CD4-positive, CD25-positive, alpha-beta regulatory T cell (primary cell): ENCODE results near the gene TMEM132A. TPM values are rescaled to one million over a fixed set of nuclear protein-coding genes. Genes with fewer than 3 reads are reported as not detected.

Experiments
- ATAC-seq, 2 donors: fragments of 150-1000 bp; cut with Tn5 transposase; one replicate each; pipeline ENCODE4 v1.10.0; 2021; ENCODE audit warnings: low read depth in 2 of 2, moderate number of reproducible peaks in 2 of 2, moderate library complexity in 1 of 2
- DNase-seq, 3 donors: peaks; one replicate each; pipeline versions ENCODE4 v3.0.0 to v3.0.0-alpha.2; 2012 to 2022; ENCODE audit warnings: mixed read lengths in 1 of 3
- H3K27ac ChIP-seq: one replicate; pipeline ENCODE4 v1.7.0; 2013; ENCODE audit warnings: mild to moderate bottlenecking, low read length; ENCODE audit not compliant: insufficient read depth, poor library complexity, severe bottlenecking
- H3K27me3 ChIP-seq: one replicate; pipeline ENCODE4 v1.7.0; 2013; ENCODE audit warnings: low read length; ENCODE audit not compliant: control insufficient read depth, insufficient read depth
- H3K36me3 ChIP-seq: one replicate; pipeline ENCODE4 v1.7.0; 2013; ENCODE audit warnings: mild to moderate bottlenecking, low read length, moderate library complexity; ENCODE audit not compliant: control insufficient read depth, insufficient read depth
- H3K4me1 ChIP-seq: 2 replicates; pipeline ENCODE4 v1.7.0; 2013; ENCODE audit warnings: mild to moderate bottlenecking, low read length; ENCODE audit not compliant: insufficient read depth, control insufficient read depth, poor library complexity, severe bottlenecking
- H3K4me3 ChIP-seq: one replicate; pipeline ENCODE4 v1.7.0; 2013; ENCODE audit warnings: low read depth, mild to moderate bottlenecking, low read length, moderate library complexity
- H3K9me3 ChIP-seq, 2 experiments: 1 replicate in 1 of 2; 2 replicates in 1 of 2; pipeline ENCODE4 v1.7.0; 2013; ENCODE audit warnings: low read length in 2 of 2, mild to moderate bottlenecking in 1 of 2, moderate library complexity in 1 of 2; ENCODE audit not compliant: control insufficient read depth in 2 of 2
- H3K27ac Mint-ChIP-seq, 3 donors: one replicate each; pipeline ENCODE4 v1.8.0; 2020 to 2022; ENCODE audit warnings: mild to moderate bottlenecking in 3 of 3, mixed read lengths in 3 of 3, moderate library complexity in 2 of 3
- H3K27me3 Mint-ChIP-seq: one replicate; pipeline ENCODE4 v1.8.0; 2022; ENCODE audit warnings: mild to moderate bottlenecking, mixed read lengths
- H3K36me3 Mint-ChIP-seq: one replicate; pipeline ENCODE4 v1.8.0; 2020; ENCODE audit warnings: mixed read lengths
- H3K4me1 Mint-ChIP-seq, 4 donors: one replicate each; pipeline ENCODE4 v1.8.0; 2020 to 2022; ENCODE audit warnings: mixed read lengths in 4 of 4, mild to moderate bottlenecking in 1 of 4
- H3K4me3 Mint-ChIP-seq, 4 donors: one replicate each; pipeline ENCODE4 v1.8.0; 2020 to 2022; ENCODE audit warnings: mild to moderate bottlenecking in 4 of 4, mixed read lengths in 4 of 4, moderate library complexity in 3 of 4
- H3K9me3 Mint-ChIP-seq, 7 donors: one replicate each; pipeline ENCODE4 v1.8.0; 2020 to 2022; ENCODE audit warnings: mixed read lengths in 7 of 7, mild to moderate bottlenecking in 3 of 7, moderate library complexity in 2 of 7
- polyA plus RNA-seq, 4 donors: library from polyadenylated mRNA; unstranded; fragments of 300-500 nt; fragmentation: Illumina TruSeq; gene quantifications; one replicate each; pipeline ENCODE4 v1.2.3, GENCODE V29; 2021
- total RNA-seq: library from RNA; stranded (reverse); gene quantifications from one replicate; pipeline ENCODE4 v1.2.3, GENCODE V29; 2022

TMEM132A gene
- total and polyA plus RNA-seq, 5 donors from 2014 or later: not detected

- peaks cover 52% of the 10 kb centered on the region for H3K36me3 Mint-ChIP-seq
- H3K4me3 Mint-ChIP-seq: no peak overlapping the region
- Histone ChIP-seq H3K4me1 (no peaks in the 10 kb centered on the region), H3K27me3 (no peaks in the 10 kb centered on the region), H3K36me3 (peaks cover 21% of the 10 kb centered on the region), H3K4me3 (no peak overlapping the region), H3K9me3 (no peaks in the 10 kb centered on the region), H3K27ac (no peak overlapping the region)
- DNase-seq (no peak), ATAC-seq (no peak)
- no peaks in the 10 kb centered on the region for H3K9me3 Mint-ChIP-seq
- H3K4me1 Mint-ChIP-seq: peaks cover 0 to 11% (median 5%) of the 10 kb centered on the region in 4 donors
- H3K27ac Mint-ChIP-seq: peak overlapping the region in 2 of 3 donors; percentile 78 to 79
- H3K27me3 Mint-ChIP-seq: no peaks in the 10 kb centered on the region
Measured at GRCh38 chr11:60880643-60881282, 43.5 kb upstream of the TMEM132A start.

GRCh38 chr11:60887556-60887955 lies 36.7 kb upstream of the TMEM132A start:
- H3K4me3 Mint-ChIP-seq: no peak overlapping the region
- H3K4me1 ChIP-seq: no peaks in the 10 kb centered on the region
- ATAC-seq: peak in 1 of 2 donors; percentile 52
- no peaks in the 10 kb centered on the region for H3K27me3 ChIP-seq
- H3K9me3 Mint-ChIP-seq: no peaks in the 10 kb centered on the region
- H3K9me3 ChIP-seq: no peaks in the 10 kb centered on the region
- no peak overlapping the region for H3K27ac ChIP-seq
- no peaks in the 10 kb centered on the region for H3K27me3 Mint-ChIP-seq
- H3K4me1 Mint-ChIP-seq: peaks cover 0 to 11% (median 9%) of the 10 kb centered on the region in 4 donors
- H3K36me3 Mint-ChIP-seq: peaks cover 45% of the 10 kb centered on the region
- H3K4me3 ChIP-seq: no peak overlapping the region
- DNase-seq: peak in 1 of 3 donors; percentile 66
- peaks cover 21% of the 10 kb centered on the region for H3K36me3 ChIP-seq
- peak overlapping the region in 2 of 3 donors; percentile 23 to 53 for H3K27ac Mint-ChIP-seq

GRCh38 chr11:60889869-60890311 lies 34.4 kb upstream of the TMEM132A start:
- no peak for DNase-seq
- Histone ChIP-seq H3K36me3 (peaks cover 41% of the 10 kb centered on the region), H3K4me1 (no peaks in the 10 kb centered on the region), H3K27me3 (no peaks in the 10 kb centered on the region), H3K4me3 (no peak overlapping the region), H3K27ac (no peak overlapping the region), H3K9me3 (no peaks in the 10 kb centered on the region)
- H3K27ac Mint-ChIP-seq: peak overlapping the region in 1 of 3 donors; percentile 43
- H3K36me3 Mint-ChIP-seq: peaks cover 36% of the 10 kb centered on the region
- no peaks in the 10 kb centered on the region for H3K27me3 Mint-ChIP-seq
- H3K4me1 Mint-ChIP-seq: peaks cover 0 to 11% (median 6%) of the 10 kb centered on the region in 4 donors
- no peak for ATAC-seq
- H3K9me3 Mint-ChIP-seq: no peaks in the 10 kb centered on the region
- no peak overlapping the region for H3K4me3 Mint-ChIP-seq

GRCh38 chr11:60890696-60891095 lies 33.6 kb upstream of the TMEM132A start:
- H3K27me3 ChIP-seq: no peaks in the 10 kb centered on the region
- Mint-ChIP-seq H3K4me1 (peaks cover 0 to 13% (median 4%) of the 10 kb centered on the region in 4 donors), H3K36me3 (peaks cover 38% of the 10 kb centered on the region), H3K4me3 (no peak overlapping the region), H3K9me3 (no peaks in the 10 kb centered on the region), H3K27me3 (no peaks in the 10 kb centered on the region), H3K27ac (no peak overlapping the region)
- no peaks in the 10 kb centered on the region for H3K9me3 ChIP-seq
- H3K27ac ChIP-seq: no peak overlapping the region
- DNase-seq (no peak), ATAC-seq (no peak)
- H3K36me3 ChIP-seq: peaks cover 49% of the 10 kb centered on the region
- no peak overlapping the region for H3K4me3 ChIP-seq
- H3K4me1 ChIP-seq: no peaks in the 10 kb centered on the region

- Histone ChIP-seq H3K27me3 (no peaks in the 10 kb centered on the region), H3K27ac (no peak overlapping the region), H3K4me3 (no peak overlapping the region), H3K4me1 (no peaks in the 10 kb centered on the region), H3K36me3 (peaks cover 54% of the 10 kb centered on the region), H3K9me3 (no peaks in the 10 kb centered on the region)
- no peak overlapping the region for H3K4me3 Mint-ChIP-seq
- H3K36me3 Mint-ChIP-seq: peaks cover 42% of the 10 kb centered on the region
- H3K9me3 Mint-ChIP-seq: no peaks in the 10 kb centered on the region
- DNase-seq (no peak), ATAC-seq (no peak)
- no peak overlapping the region for H3K27ac Mint-ChIP-seq
- H3K4me1 Mint-ChIP-seq: peaks cover 0 to 13% (median 4%) of the 10 kb centered on the region in 4 donors
- H3K27me3 Mint-ChIP-seq: no peaks in the 10 kb centered on the region
Measured at GRCh38 chr11:60891103-60891741, 33.0 kb upstream of the TMEM132A start.

GRCh38 chr11:60895687-60896086 lies 28.6 kb upstream of the TMEM132A start:
- DNase-seq: no peak
- H3K36me3 Mint-ChIP-seq: peaks cover 50% of the 10 kb centered on the region
- H3K27ac Mint-ChIP-seq: no peak overlapping the region
- H3K4me3 Mint-ChIP-seq: no peak overlapping the region
- peaks cover 0 to 10% (median 3%) of the 10 kb centered on the region in 4 donors for H3K4me1 Mint-ChIP-seq
- Histone ChIP-seq H3K9me3 (no peaks in the 10 kb centered on the region), H3K27ac (no peak overlapping the region), H3K27me3 (no peaks in the 10 kb centered on the region), H3K4me1 (no peaks in the 10 kb centered on the region), H3K4me3 (no peak overlapping the region), H3K36me3 (peaks cover 83% of the 10 kb centered on the region)
- ATAC-seq: no peak
- no peaks in the 10 kb centered on the region for H3K9me3 Mint-ChIP-seq
- no peaks in the 10 kb centered on the region for H3K27me3 Mint-ChIP-seq

GRCh38 chr11:60897496-60897895 lies 26.8 kb upstream of the TMEM132A start:
- H3K4me1 Mint-ChIP-seq: peaks cover 2 to 10% (median 6%) of the 10 kb centered on the region in 4 donors
- no peak overlapping the region for H3K4me3 Mint-ChIP-seq
- H3K36me3 Mint-ChIP-seq: peaks cover 56% of the 10 kb centered on the region
- ATAC-seq: no peak
- H3K27ac Mint-ChIP-seq: peak overlapping the region in 1 of 3 donors; percentile 74
- no peaks in the 10 kb centered on the region for H3K9me3 Mint-ChIP-seq
- Histone ChIP-seq H3K9me3 (no peaks in the 10 kb centered on the region), H3K4me3 (no peak overlapping the region), H3K4me1 (no peaks in the 10 kb centered on the region), H3K36me3 (peaks cover 90% of the 10 kb centered on the region), H3K27ac (no peak overlapping the region), H3K27me3 (no peaks in the 10 kb centered on the region)
- no peaks in the 10 kb centered on the region for H3K27me3 Mint-ChIP-seq
- DNase-seq: no peak
